COR-L47 (cell line): Measurements from ENCODE around the gene AGTRAP.

Source experiments
- DNase-seq: peaks from one replicate; lab custom pipeline; 2025; lab: John Stamatoyannopoulos, UW

Gene AGTRAP

DNA sequence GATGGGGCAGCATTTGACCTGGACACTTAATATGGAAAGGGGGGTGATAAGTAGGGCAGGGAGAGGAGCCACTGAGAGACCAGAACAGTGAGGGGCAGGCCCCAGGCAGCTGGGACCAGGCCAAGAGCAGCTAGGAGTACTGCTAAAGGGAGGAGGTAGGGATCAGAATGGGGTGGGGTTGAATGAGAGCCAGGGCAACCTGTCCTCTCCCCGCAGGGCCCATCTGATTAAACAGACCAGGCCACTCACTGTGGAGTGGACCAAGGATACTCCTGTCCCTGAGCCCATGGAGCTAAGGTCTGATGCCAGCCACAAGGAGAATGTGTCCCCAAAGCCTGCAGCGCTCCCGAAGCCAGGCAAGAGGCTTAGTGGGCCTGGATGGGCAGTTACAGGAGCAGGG, 28.2 kb downstream of the AGTRAP start:
- DNase-seq: no peak

GRCh38 chr1:11764519-11764918, 28.6 kb downstream of the AGTRAP start:
- DNase-seq: no peak

GRCh38 chr1:11765661-11766428, 29.9 kb downstream of the AGTRAP start:
- DNase-seq: no peak

GRCh38 chr1:11766429-11766776, 30.5 kb downstream of the AGTRAP start:
- no peak for DNase-seq

GRCh38 chr1:11767922-11768704, 32.2 kb downstream of the AGTRAP start:
- no peak for DNase-seq

- no peak for DNase-seq
Measured at GRCh38 chr1:11768821-11769220, 32.9 kb downstream of the AGTRAP start.

- DNase-seq: no peak
Measured at GRCh38 chr1:11769274-11769673, 33.3 kb downstream of the AGTRAP start.

- no peak for DNase-seq
Measured at GRCh38 chr1:11770011-11770410, 34.1 kb downstream of the AGTRAP start.

DNA sequence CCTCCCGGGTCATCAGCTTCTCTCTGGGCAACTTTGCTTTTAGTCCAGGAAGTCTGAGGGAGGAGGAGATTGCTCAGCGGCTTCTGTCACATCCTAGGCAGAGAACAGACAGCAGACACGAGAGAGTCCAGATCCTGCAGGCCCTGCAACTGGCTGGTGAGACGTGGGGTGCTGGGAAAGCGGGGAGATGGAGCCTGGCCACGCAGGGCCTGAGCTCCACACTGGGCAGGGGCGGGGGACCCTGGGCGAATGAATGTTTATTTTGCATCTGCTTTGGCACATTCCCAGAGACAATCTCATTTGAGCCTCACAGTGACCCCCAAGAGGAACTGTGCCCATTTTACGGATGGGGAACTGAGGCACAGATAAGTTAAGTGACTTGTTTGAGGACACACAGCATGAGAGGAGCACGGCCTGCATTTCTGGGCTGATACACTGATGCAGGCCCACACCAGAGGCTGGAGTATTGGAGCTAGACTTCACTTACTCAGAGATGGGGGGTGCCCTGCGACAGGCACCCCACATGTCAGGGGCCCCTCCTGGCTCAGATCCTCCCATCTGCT, 35.6 kb downstream of the AGTRAP start:
- DNase-seq: no peak

DNA sequence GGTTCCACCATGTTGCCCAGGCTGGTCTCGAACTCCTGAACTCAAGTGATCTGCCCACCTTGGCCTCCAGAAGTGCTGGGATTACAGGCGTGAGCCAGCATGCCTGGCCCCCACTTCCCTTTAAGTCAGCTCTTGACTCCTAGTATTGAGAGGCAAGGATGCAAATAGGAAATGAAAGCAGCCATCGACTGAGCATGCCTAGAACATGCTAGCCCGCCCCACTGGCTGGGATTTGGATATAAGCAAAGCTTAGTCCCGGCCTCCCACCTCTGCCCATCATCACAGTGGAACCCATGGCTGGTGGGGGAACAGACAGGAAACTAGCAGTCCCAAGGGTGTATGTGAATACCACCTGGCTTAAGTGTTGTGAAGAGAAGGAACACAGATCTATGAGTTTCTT, 36.5 kb downstream of the AGTRAP start:
- no peak for DNase-seq

GRCh38 chr1:11774753-11775152, 38.8 kb downstream of the AGTRAP start:
- DNase-seq: no peak

GRCh38 chr1:11777658-11778322, 41.9 kb downstream of the AGTRAP start:
- DNase-seq: no peak

- no peak for DNase-seq
Measured at GRCh38 chr1:11778336-11778735, 42.4 kb downstream of the AGTRAP start.

DNA sequence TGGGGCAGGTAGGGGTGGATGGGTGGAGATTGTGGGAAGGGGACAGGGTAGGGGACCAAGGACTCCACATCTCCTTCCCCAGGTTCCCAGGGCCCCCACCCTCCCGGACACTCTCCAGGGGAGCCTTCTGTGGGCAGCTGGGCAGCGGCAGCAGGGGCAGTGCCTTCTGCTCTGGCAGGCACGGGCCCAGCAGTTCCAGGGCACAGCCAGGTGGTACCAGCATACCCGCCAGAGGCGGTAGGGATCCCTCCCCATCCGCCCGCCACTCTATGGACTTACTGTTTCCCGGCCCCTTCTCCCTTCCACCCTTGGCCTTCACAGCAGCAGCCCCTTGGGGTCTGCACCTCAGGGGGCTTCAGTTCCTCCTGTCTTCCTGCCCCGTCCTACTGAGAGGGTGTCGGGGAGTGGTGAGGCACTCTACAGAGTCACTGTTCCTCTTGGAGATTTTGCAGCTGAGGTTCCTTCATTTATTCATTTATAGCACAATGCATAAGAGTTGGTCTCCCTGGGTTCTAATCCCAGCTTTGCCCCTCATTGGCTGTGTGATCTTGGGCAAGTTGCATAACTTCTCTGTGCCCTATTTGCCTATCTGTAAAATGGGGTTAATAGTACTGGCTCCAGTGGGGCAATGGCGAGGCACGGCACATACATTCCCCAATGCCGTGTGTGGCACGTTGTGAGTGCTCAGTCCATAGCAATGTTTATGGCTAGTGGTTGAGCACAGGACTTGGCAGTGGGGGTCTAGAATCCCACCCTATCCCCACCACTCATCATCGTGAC, 43.1 kb downstream of the AGTRAP start:
- no peak for DNase-seq

DNA sequence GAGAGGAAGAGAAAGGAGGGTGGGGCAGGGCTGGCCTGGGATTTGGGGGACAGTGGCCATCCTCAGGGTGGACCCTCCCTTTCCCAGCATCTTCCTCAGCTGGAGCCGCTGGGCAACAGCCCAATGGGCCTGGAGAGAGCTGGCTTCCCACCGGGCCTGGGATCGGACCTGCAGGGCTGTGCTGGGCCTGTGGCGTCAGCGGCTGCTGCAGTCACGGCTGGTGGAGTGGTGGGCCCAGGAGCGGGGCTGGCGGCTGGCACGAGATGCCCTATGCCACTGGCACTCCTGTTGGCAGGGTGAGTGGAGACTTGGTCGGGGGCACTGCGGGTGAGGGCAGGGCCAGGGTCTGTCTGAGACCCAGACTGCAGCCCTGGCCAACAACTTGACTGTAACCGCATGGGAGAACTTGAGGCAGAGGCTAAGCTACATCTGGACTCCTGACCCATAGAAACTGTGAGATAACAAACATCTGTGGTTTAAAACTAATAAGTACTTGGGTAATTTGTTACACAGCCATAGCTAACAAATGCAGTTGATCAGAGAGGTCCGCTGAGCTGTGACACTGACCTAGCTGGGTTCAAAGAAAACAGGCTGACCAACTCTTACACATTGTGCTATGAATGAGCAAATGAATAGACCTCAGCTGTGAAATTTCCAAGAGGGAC, 43.9 kb downstream of the AGTRAP start:
- no peak for DNase-seq

DNA sequence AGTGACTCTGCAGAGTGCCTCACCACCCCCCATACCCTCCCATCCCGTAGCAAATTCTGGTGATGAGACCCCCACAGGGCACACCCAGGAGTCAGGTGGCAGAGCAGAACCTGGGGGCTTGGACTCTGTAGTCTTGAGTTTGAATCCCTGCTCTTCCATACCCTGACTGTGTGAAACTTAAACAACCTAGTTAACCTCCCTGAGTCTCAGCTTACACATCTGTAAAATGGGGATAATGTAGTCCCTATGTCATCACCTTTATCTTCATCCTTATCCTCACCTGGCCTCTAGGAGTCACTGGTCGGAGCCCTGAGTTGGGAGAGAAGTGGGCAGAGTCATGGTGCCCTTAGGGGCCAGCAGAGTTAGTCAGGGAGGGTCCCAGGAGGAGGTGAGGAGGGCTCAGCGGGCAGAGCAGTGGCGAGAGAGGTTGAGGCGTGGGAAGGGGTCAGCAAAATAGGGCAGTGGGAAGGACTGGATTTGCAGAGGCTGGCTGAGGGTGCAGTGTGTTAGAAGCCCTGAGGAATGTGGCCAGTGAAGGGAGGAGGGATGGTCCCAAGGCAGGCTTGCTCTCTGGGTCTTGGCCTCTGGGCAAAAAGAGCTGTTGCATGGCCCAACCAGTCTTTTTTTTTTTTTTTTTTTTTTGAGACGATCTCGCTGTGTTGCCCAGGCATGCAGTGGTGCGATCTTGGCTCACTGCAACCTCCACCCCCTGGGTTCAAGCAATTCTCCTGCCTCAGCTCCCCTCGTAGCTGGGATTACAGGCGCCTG, 44.6 kb downstream of the AGTRAP start:
- no peak for DNase-seq

GRCh38 chr1:11781297-11781696, 45.4 kb downstream of the AGTRAP start:
- DNase-seq: no peak

DNA sequence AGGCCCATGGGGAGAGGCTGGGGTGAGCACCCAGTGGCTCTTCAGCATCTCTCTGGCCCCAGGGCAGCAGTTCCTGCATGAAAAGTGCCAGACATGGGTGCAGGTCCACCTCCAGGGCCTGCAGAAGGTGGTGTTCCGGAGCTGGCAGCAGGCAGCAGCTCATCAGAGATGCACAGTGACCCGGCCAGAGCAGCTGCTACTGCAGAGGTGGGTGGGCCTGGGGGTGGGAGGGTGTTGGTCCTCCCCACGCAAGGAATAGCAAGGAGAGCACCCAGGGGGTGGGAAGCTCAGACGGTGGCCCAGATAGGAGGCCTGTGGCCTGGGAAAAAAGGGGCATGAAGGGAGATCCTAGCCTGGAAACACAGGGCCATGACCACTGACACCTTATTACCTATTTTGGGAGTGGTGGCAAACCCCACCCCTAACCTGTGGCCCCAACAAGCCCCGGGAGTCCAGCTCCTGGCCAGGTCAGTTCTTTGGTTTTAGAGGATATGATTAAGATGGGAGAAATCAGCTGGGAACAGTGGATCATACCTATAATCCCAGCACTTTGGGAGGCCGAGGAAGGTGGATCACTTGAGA, 46.3 kb downstream of the AGTRAP start:
- DNase-seq: no peak

DNA sequence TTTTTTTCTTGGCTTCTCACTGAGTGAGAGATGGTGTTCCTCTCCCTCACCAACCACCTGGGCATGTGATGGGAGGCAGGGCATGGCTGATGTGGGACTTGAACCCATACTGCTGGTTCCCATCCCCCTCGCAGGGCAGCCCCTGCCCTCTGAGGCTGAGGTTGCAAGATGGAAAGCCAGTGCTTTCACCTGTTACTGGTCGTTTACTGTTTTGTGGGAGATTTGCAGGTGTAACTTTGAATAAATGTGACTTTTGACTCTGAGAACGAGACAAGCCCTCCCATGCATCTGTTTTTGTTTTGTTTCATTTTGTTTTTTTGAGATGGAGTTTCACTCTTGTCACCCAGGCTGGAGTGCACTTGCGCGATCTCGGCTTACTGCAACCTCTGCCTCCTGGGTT, 47.6 kb downstream of the AGTRAP start:
- DNase-seq: no peak
